HTERT RPE-1 (cell line): ENCODE measurements around the gene CCDC194.

Experiments
- in situ Hi-C: fragments of 300-500 bp; cut with MboI; formaldehyde crosslinking; loops from 4 replicates; pipeline ENCODE4 v1.14.3; 2020; ENCODE audit warnings: low sequenced_read_pairs

CCDC194 gene

GRCh38 chr19:17406046-17406886 is 12.3 kb upstream of the CCDC194 start:
- in situ Hi-C loops, result no loop called here

- in situ Hi-C loops, result no loop called here
Observed at GRCh38 chr19:17405250-17406045, 11.5 kb upstream of the CCDC194 start, which contains the start of gene BST2. Gene BST2, minus strand, starts transcription at chr19:17405630. Its CDS starts 55 bp downstream, at chr19:17405575.

- in situ Hi-C loops, result no loop called here
Observed at GRCh38 chr19:17404621-17405249, 10.7 kb upstream of the CCDC194 start.

GRCh38 chr19:17404015-17404414 is 10.0 kb upstream of the CCDC194 start:
- in situ Hi-C loops, result no loop called here

GRCh38 chr19:17402982-17403855 is 9.2 kb upstream of the CCDC194 start:
- in situ Hi-C loops, result no loop called here

GRCh38 chr19:17401628-17402027 is 7.6 kb upstream of the CCDC194 start:
- in situ Hi-C loops, result no loop called here

- in situ Hi-C loops, result no loop called here
Observed at GRCh38 chr19:17398902-17399527, 5.0 kb upstream of the CCDC194 start.

GRCh38 chr19:17394891-17395415 is 957 bp upstream of the CCDC194 start:
- in situ Hi-C loops, result no loop called here

GRCh38 chr19:17393002-17393401 is 994 bp downstream of the CCDC194 start:
- in situ Hi-C loops, result no loop called here

- in situ Hi-C loops, result no loop called here
Observed at GRCh38 chr19:17391371-17392151, 2.4 kb downstream of the CCDC194 start.

- in situ Hi-C loops, result no loop called here
Observed at GRCh38 chr19:17390665-17391370, 3.2 kb downstream of the CCDC194 start.

GRCh38 chr19:17389957-17390664 is 3.9 kb downstream of the CCDC194 start:
- in situ Hi-C loops, result no loop called here

- in situ Hi-C loops, result no loop called here
Observed at GRCh38 chr19:17389288-17389687, 4.7 kb downstream of the CCDC194 start.

- in situ Hi-C loops, result no loop called here
Observed at GRCh38 chr19:17385878-17386611, 8.0 kb downstream of the CCDC194 start.

GRCh38 chr19:17380426-17381138 is 13.4 kb downstream of the CCDC194 start:
- in situ Hi-C loops, result no loop called here

GRCh38 chr19:17379221-17379631 is 14.8 kb downstream of the CCDC194 start:
- in situ Hi-C loops, result no loop called here
